SK-N-SH (cell line): ENCODE measurements around the gene CD46. TPM values are rescaled to one million over a fixed set of nuclear protein-coding genes. Genes with fewer than 3 reads are reported as not detected.

ENCODE experiments used
- CTCF ChIA-PET: fragments of 300-600, 350-600 bp; formaldehyde crosslinking; extraction: SDS; loops from one replicate; lab custom pipeline; 2021; lab: Yijun Ruan, JAX
- POLR2A ChIA-PET: fragments of 350-600 bp; sonication (Branson Sonifier 250); formaldehyde crosslinking; extraction: SDS; loops from one replicate; lab custom pipeline; 2020; ENCODE audit warnings: antibody characterized with exemption, inconsistent platforms; lab: Yijun Ruan, JAX
- DNase-seq: peaks from one replicate; pipeline ENCODE4 v3.0.0; 2012
- H2AFZ ChIP-seq: fragments of 200-600 bp; sonication (generic); 2 replicates; pipeline ENCODE4 v1.8.1; 2016; ENCODE audit warnings: antibody characterized with exemption, mild to moderate bottlenecking, low read depth
- H3F3A ChIP-seq: fragments of 200-600 bp; sonication (generic); replicated peaks from 2 replicates; pipeline ENCODE3; 2016; ENCODE audit warnings: antibody characterized with exemption, mild to moderate bottlenecking; ENCODE audit not compliant: insufficient read depth
- H3K27ac ChIP-seq, 2 experiments: fragments of 200-500 bp in 1 of 2; fragments of 200-600 bp in 1 of 2; sonication (Bioruptor generic) in 1 of 2; sonication (generic), shearing (Covaris generic) in 1 of 2; 2 replicates each; pipeline versions ENCODE4 v1.5.1 to v1.6.1; 2014 to 2016; ENCODE audit warnings: low read depth in 2 of 2, inconsistent platforms in 1 of 2, low read length in 1 of 2, mild to moderate bottlenecking in 1 of 2, mixed read lengths in 1 of 2
- H3K27me3 ChIP-seq: fragments of 200-600 bp; sonication (generic), shearing (Covaris generic); 2 replicates; pipeline ENCODE4 v1.6.1; 2016; ENCODE audit warnings: mixed run types; ENCODE audit not compliant: insufficient read depth
- H3K36me3 ChIP-seq, 2 experiments: fragments of 200-500 bp in 1 of 2; fragments of 200-600 bp in 1 of 2; sonication (Bioruptor generic) in 1 of 2; sonication (generic) in 1 of 2; replicated peaks in 1 of 2; 2 replicates each; pipeline versions ENCODE3 to v1.5.1; 2014 to 2016; ENCODE audit warnings: low read length in 1 of 2, mild to moderate bottlenecking in 1 of 2; ENCODE audit not compliant: insufficient read depth in 2 of 2, control insufficient read depth in 1 of 2
- H3K4me1 ChIP-seq, 2 experiments: fragments of 200-500 bp in 1 of 2; fragments of 200-600 bp in 1 of 2; sonication (Bioruptor generic) in 1 of 2; sonication (generic), shearing (Covaris generic) in 1 of 2; 2 replicates each; pipeline versions ENCODE4 v1.5.1 to v1.6.1; 2014 to 2016; ENCODE audit warnings: low read depth in 1 of 2, low read length in 1 of 2, mixed run types in 1 of 2; ENCODE audit not compliant: insufficient read depth in 2 of 2, control insufficient read depth in 1 of 2
- H3K4me2 ChIP-seq: fragments of 200-600 bp; sonication (generic), shearing (Covaris generic); 2 replicates; pipeline ENCODE4 v1.6.1; 2017; ENCODE audit warnings: mixed run types
- H3K4me3 ChIP-seq, 2 experiments: fragments of 200-500 bp in 1 of 2; fragments of 200-600 bp in 1 of 2; sonication (Bioruptor generic) in 1 of 2; sonication (generic), shearing (Covaris generic) in 1 of 2; 2 replicates each; pipeline versions ENCODE4 v1.5.1 to v1.8.1; 2014 to 2016; ENCODE audit warnings: low read depth in 2 of 2, inconsistent platforms in 1 of 2, low read length in 1 of 2, mild to moderate bottlenecking in 1 of 2, mixed read lengths in 1 of 2, moderate library complexity in 1 of 2
- H3K79me2 ChIP-seq: fragments of 200-600 bp; sonication (generic); 2 replicates; pipeline ENCODE4 v1.8.1; 2017; ENCODE audit warnings: mild to moderate bottlenecking; ENCODE audit not compliant: insufficient read depth
- H3K9ac ChIP-seq: fragments of 200-600 bp; sonication (generic); 2 replicates; pipeline ENCODE4 v1.6.1; 2017; ENCODE audit warnings: mixed run types
- H3K9me2 ChIP-seq: fragments of 200-600 bp; sonication (generic); 2 replicates; pipeline ENCODE4 v1.6.1; 2017; ENCODE audit warnings: mixed run types
- H3K9me3 ChIP-seq: fragments of 200-600 bp; sonication (generic); 2 replicates; pipeline ENCODE4 v1.6.1; 2017; ENCODE audit warnings: mixed run types, mild to moderate bottlenecking, moderate library complexity
- H4K20me1 ChIP-seq: fragments of 200-600 bp; sonication (generic); 2 replicates; pipeline ENCODE4 v1.6.1; 2017; ENCODE audit warnings: mild to moderate bottlenecking, mixed run types; ENCODE audit not compliant: insufficient read depth
- CHD2 ChIP-seq: fragments of 150-350 bp; IDR thresholded peaks from 2 replicates; pipeline ENCODE4 v1.6.1; 2018; ENCODE audit warnings: low read length; ENCODE audit not compliant: partially characterized antibody
- ELF1 ChIP-seq: IDR thresholded peaks from 2 replicates; pipeline ENCODE4 v1.4.0; 2012
- EP300 ChIP-seq, 2 experiments: IDR thresholded peaks; 2 replicates each; pipeline versions ENCODE4 v1.4.0 to v1.6.1; 2012; ENCODE audit warnings: borderline replicate concordance in 1 of 2, low read depth in 1 of 2, low read length in 1 of 2
- EZH2phosphoT487 ChIP-seq: fragments of 200-600 bp; sonication (generic); IDR thresholded peaks from 2 replicates; pipeline ENCODE4 v1.6.1; 2017; ENCODE audit warnings: low read depth, mixed run types, mild to moderate bottlenecking, antibody characterized with exemption, moderate library complexity, borderline replicate concordance
- FOSL2 ChIP-seq: IDR thresholded peaks from 2 replicates; pipeline ENCODE4 v1.4.0; 2012; ENCODE audit warnings: low read depth, mild to moderate bottlenecking, moderate library complexity, borderline replicate concordance
- FOXM1 ChIP-seq: IDR thresholded peaks from 2 replicates; pipeline ENCODE4 v1.4.0; 2012; ENCODE audit warnings: low read depth, mild to moderate bottlenecking
- GABPA ChIP-seq: IDR thresholded peaks from 2 replicates; pipeline ENCODE4 v1.4.0; 2012; ENCODE audit warnings: low read depth, mild to moderate bottlenecking
- MEF2A ChIP-seq: IDR thresholded peaks from 2 replicates; pipeline ENCODE4 v1.4.0; 2012; ENCODE audit warnings: low read depth, borderline replicate concordance
- MXI1 ChIP-seq: IDR thresholded peaks from 2 replicates; pipeline ENCODE4 v1.6.1; 2012; ENCODE audit warnings: mild to moderate bottlenecking, low read depth, low read length, improper control_type of control experiment
- NFIC ChIP-seq: IDR thresholded peaks from 2 replicates; pipeline ENCODE4 v1.4.0; 2012; ENCODE audit warnings: borderline replicate concordance
- RAD21 ChIP-seq: IDR thresholded peaks from 2 replicates; pipeline ENCODE4 v1.6.1; 2012; ENCODE audit warnings: mild to moderate bottlenecking, low read length
- RXRA ChIP-seq: IDR thresholded peaks from 2 replicates; pipeline ENCODE4 v1.4.0; 2012; ENCODE audit warnings: low read depth, mild to moderate bottlenecking, borderline replicate concordance
- SMC3 ChIP-seq: IDR thresholded peaks from 2 replicates; pipeline ENCODE4 v1.6.1; 2012; ENCODE audit warnings: low read depth, low read length, improper control_type of control experiment
- TCF12 ChIP-seq: IDR thresholded peaks from 2 replicates; pipeline ENCODE4 v1.4.0; 2012
- YY1 ChIP-seq: IDR thresholded peaks from 2 replicates; pipeline ENCODE4 v1.4.0; 2012; ENCODE audit warnings: low read depth, mild to moderate bottlenecking
- WGBS: methylation state at CpG from one replicate; pipeline ENCODE4 v1.1.6; 2017; ENCODE audit warnings: low lambda C conversion rate; 5-methylcytosine and 5-hydroxymethylcytosine counted together
- polyA plus RNA-seq, 3 experiments: library from polyadenylated mRNA; depleted of rRNA; stranded (reverse); fragments of >200 nt; gene quantifications; 2 replicates each; pipeline ENCODE4 v1.2.3, GENCODE V29; 2012
- TF ChIP-seq, protein P1 (sequence below): IDR thresholded peaks from 2 replicates; pipeline ENCODE4 v1.4.0; 2012; ENCODE audit warnings: low read depth, borderline replicate concordance
- TF ChIP-seq, protein P2 (sequence below): fragments of 150-350 bp; IDR thresholded peaks from 2 replicates; pipeline ENCODE4 v1.6.1; 2016; ENCODE audit warnings: mild to moderate bottlenecking, low read depth, low read length
- TF ChIP-seq, protein P3 (sequence below): fragments of 150-350 bp; IDR thresholded peaks from 2 replicates; pipeline ENCODE4 v1.6.1; 2017; ENCODE audit warnings: antibody characterized with exemption, low read length, low read depth, borderline replicate concordance
- TF ChIP-seq, protein P4 (sequence below): fragments of 200-600 bp; sonication (generic); IDR thresholded peaks from 2 replicates; pipeline ENCODE4 v1.6.1; 2017; ENCODE audit warnings: antibody characterized with exemption, mild to moderate bottlenecking, moderate library complexity

The CD46 gene
- polyA plus RNA-seq, 1 of the 3 experiments (the other 2 are of a cell fraction), result 56.0 TPM

DNA sequence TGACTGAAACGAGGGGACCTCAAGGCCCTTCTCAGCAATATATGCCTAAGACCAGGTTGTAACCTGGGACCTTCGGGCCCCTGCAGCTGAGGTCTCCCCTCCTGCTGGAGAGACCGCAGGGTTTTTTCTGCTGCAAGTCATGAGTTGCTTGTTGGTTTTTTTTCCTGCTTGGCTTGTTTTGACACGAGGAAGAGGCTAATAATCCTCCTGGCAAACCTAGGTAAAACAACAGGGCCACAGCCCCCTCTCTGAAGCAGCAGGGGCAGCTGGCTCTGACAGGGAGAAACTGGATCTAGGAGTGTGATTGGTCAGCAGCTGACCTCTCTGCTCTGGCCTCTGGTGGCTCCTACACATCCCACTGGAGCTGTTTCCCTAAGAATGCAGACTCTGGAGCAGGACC, 90.0 kb downstream of the CD46 start:
- 100% methylated on average over 2 of the region's 4 CpGs for WGBS
- peaks cover 3% of the 10 kb centered on the region; the same call in 1 of the 2 replicates for H3K79me2 ChIP-seq
- CTCF ChIA-PET, result interaction anchor here (2.0 to 3.3 kb wide), 3 partner anchors 12 to 27 kb away, joined by 4 to 16 read pairs (median 13); no protein-coding TSS in a partner anchor
- H3K4me2 ChIP-seq, result no peak overlapping the region
- H3F3A ChIP-seq, result no peaks in the 10 kb centered on the region
- no peak overlapping the region for H3K4me3 ChIP-seq
- no peak overlapping the region for H3K9ac ChIP-seq
- TF ChIP-seq CHD2 (no peak), TCF12 (no peak), SMC3 (no peak), EZH2phosphoT487 (no peak), FOSL2 (no peak), RXRA (no peak), MXI1 (no peak), MEF2A (no peak), GABPA (no peak), NFIC (no peak), RAD21 (no peak), FOXM1 (no peak), YY1 (no peak), EP300 (IDR thresholded peaks at IDR 0.05; ENCODE audit: borderline replicate concordance in 1 of 2, low read depth in 1 of 2, low read length in 1 of 2) (no peak), ELF1 (no peak)
- TF ChIP-seq, protein P1, sequence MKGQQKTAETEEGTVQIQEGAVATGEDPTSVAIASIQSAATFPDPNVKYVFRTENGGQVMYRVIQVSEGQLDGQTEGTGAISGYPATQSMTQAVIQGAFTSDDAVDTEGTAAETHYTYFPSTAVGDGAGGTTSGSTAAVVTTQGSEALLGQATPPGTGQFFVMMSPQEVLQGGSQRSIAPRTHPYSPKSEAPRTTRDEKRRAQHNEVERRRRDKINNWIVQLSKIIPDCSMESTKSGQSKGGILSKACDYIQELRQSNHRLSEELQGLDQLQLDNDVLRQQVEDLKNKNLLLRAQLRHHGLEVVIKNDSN, result no peak
- TF ChIP-seq, protein P2, sequence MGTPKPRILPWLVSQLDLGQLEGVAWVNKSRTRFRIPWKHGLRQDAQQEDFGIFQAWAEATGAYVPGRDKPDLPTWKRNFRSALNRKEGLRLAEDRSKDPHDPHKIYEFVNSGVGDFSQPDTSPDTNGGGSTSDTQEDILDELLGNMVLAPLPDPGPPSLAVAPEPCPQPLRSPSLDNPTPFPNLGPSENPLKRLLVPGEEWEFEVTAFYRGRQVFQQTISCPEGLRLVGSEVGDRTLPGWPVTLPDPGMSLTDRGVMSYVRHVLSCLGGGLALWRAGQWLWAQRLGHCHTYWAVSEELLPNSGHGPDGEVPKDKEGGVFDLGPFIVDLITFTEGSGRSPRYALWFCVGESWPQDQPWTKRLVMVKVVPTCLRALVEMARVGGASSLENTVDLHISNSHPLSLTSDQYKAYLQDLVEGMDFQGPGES, result no peak
- TF ChIP-seq, protein P3, sequence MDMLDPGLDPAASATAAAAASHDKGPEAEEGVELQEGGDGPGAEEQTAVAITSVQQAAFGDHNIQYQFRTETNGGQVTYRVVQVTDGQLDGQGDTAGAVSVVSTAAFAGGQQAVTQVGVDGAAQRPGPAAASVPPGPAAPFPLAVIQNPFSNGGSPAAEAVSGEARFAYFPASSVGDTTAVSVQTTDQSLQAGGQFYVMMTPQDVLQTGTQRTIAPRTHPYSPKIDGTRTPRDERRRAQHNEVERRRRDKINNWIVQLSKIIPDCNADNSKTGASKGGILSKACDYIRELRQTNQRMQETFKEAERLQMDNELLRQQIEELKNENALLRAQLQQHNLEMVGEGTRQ, result no peak
- TF ChIP-seq, protein P4, sequence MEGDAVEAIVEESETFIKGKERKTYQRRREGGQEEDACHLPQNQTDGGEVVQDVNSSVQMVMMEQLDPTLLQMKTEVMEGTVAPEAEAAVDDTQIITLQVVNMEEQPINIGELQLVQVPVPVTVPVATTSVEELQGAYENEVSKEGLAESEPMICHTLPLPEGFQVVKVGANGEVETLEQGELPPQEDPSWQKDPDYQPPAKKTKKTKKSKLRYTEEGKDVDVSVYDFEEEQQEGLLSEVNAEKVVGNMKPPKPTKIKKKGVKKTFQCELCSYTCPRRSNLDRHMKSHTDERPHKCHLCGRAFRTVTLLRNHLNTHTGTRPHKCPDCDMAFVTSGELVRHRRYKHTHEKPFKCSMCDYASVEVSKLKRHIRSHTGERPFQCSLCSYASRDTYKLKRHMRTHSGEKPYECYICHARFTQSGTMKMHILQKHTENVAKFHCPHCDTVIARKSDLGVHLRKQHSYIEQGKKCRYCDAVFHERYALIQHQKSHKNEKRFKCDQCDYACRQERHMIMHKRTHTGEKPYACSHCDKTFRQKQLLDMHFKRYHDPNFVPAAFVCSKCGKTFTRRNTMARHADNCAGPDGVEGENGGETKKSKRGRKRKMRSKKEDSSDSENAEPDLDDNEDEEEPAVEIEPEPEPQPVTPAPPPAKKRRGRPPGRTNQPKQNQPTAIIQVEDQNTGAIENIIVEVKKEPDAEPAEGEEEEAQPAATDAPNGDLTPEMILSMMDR, result no peak
- H3K36me3 ChIP-seq, result no peaks in the 10 kb centered on the region
- H3K4me1 ChIP-seq, result peaks cover 0 to 3% of the 10 kb centered on the region in 2 experiments; a peak in 1 of 4 replicates
- DNase-seq, result no peak
- no peak overlapping the region for H2AFZ ChIP-seq
- no peaks in the 10 kb centered on the region for H3K9me3 ChIP-seq
- no peaks in the 10 kb centered on the region for H3K27me3 ChIP-seq
- no peaks in the 10 kb centered on the region for H4K20me1 ChIP-seq
- POLR2A ChIA-PET, result no interaction called here
- H3K27ac ChIP-seq, result no peak overlapping the region
- no peaks in the 10 kb centered on the region for H3K9me2 ChIP-seq
